Middle frontal gyrus (tissue), 1 donor: ENCODE measurements around the gene MKKS.

ENCODE experiments used
- DNase-seq: peaks from one replicate; pipeline ENCODE4 v3.0.0-alpha.2; 2015; ENCODE audit warnings: low spot score; ENCODE audit errors: extremely low spot score

Gene MKKS

GRCh38 chr20:10433623-10434466, at the start of gene MKKS:
Gene MKKS, minus strand, starts transcription at chr20:10434222. Its CDS starts 20,708 bp downstream, at chr20:10413514.
- DNase-seq, result peak; percentile 85

- DNase-seq, result no peak
These were observed 49.7 kb upstream of the MKKS start for GRCh38 chr20:10483691-10484090.

GRCh38 chr20:10481676-10482075, 47.7 kb upstream of the MKKS start:
- no peak for DNase-seq

- no peak for DNase-seq
These were observed 44.9 kb upstream of the MKKS start for GRCh38 chr20:10478930-10479329.

- DNase-seq, result no peak
These were observed 44.2 kb upstream of the MKKS start for GRCh38 chr20:10478205-10478604.

GRCh38 chr20:10476319-10476724, 42.3 kb upstream of the MKKS start:
- DNase-seq, result no peak

GRCh38 chr20:10475225-10475624, 41.2 kb upstream of the MKKS start:
- no peak for DNase-seq

GRCh38 chr20:10474606-10475184, 40.7 kb upstream of the MKKS start:
- no peak for DNase-seq

- DNase-seq, result no peak
These were observed 38.8 kb upstream of the MKKS start for GRCh38 chr20:10472871-10473270.

- DNase-seq, result no peak
These were observed 36.3 kb upstream of the MKKS start for GRCh38 chr20:10470276-10470675.

GRCh38 chr20:10469599-10469998, 35.6 kb upstream of the MKKS start:
- DNase-seq, result peak; percentile 65

GRCh38 chr20:10469056-10469455, 35.0 kb upstream of the MKKS start:
- DNase-seq, result no peak

GRCh38 chr20:10468340-10468845, 34.4 kb upstream of the MKKS start:
- DNase-seq, result no peak

GRCh38 chr20:10467681-10468339, 33.8 kb upstream of the MKKS start:
- no peak for DNase-seq

GRCh38 chr20:10466855-10467254, 32.8 kb upstream of the MKKS start:
- DNase-seq, result no peak

- DNase-seq, result no peak
These were observed 32.3 kb upstream of the MKKS start for GRCh38 chr20:10466325-10466724.

GRCh38 chr20:10465135-10465534, 31.1 kb upstream of the MKKS start:
- DNase-seq, result no peak

- no peak for DNase-seq
These were observed 29.6 kb upstream of the MKKS start for GRCh38 chr20:10463622-10464021.

GRCh38 chr20:10462516-10462915, 28.5 kb upstream of the MKKS start:
- DNase-seq, result no peak

- no peak for DNase-seq
These were observed 27.5 kb upstream of the MKKS start for GRCh38 chr20:10461495-10461894.

- no peak for DNase-seq
These were observed 20.2 kb upstream of the MKKS start for GRCh38 chr20:10454151-10454750.

- no peak for DNase-seq
These were observed 19.2 kb upstream of the MKKS start for GRCh38 chr20:10453241-10453640.
